Right renal pelvis (tissue), 4 donors: ENCODE data around the gene SPARC. TPM values are rescaled to one million over a fixed set of nuclear protein-coding genes. Genes with fewer than 3 reads are reported as not detected.

Source experiments
- DNase-seq, 4 donors: peaks; one replicate each; pipeline ENCODE4 v3.0.0-alpha.2; 2013; ENCODE audit warnings: low read depth in 4 of 4, low spot score in 3 of 4, missing footprints in 1 of 4
- polyA plus RNA-seq, 4 donors: library from polyadenylated mRNA; unstranded; fragments of 120-200 nt; gene quantifications; one replicate each; pipeline ENCODE4 v1.2.1, GENCODE V29; 2013; ENCODE audit not compliant: insufficient read length in 4 of 4

SPARC gene
- polyA plus RNA-seq, 4 donors = 2,571 to 2,937 (median 2,655) TPM

- DNase-seq = no peak
These were observed 58.4 kb downstream of the SPARC start for GRCh38 chr5:151628112-151628823.

GRCh38 chr5:151627650-151628049, 59.1 kb downstream of the SPARC start:
- no peak for DNase-seq

GRCh38 chr5:151625285-151625684, 61.4 kb downstream of the SPARC start:
- no peak for DNase-seq

GRCh38 chr5:151624476-151624875, 62.2 kb downstream of the SPARC start:
- no peak for DNase-seq

GRCh38 chr5:151622367-151623088, 64.2 kb downstream of the SPARC start:
- DNase-seq = no peak

- DNase-seq = no peak
These were observed 66.3 kb downstream of the SPARC start for GRCh38 chr5:151620461-151620840.

- no peak for DNase-seq
These were observed 66.8 kb downstream of the SPARC start for GRCh38 chr5:151619812-151620460.

GRCh38 chr5:151618907-151619306, 67.8 kb downstream of the SPARC start:
- DNase-seq = no peak

- DNase-seq = no peak
These were observed 68.6 kb downstream of the SPARC start for GRCh38 chr5:151617841-151618710.

- no peak for DNase-seq
These were observed 69.3 kb downstream of the SPARC start for GRCh38 chr5:151617383-151617840.

- DNase-seq = no peak
These were observed 71.3 kb downstream of the SPARC start for GRCh38 chr5:151615431-151615830.

- DNase-seq = no peak
These were observed 72.2 kb downstream of the SPARC start for GRCh38 chr5:151614565-151614964.

- DNase-seq = no peak
These were observed 73.9 kb downstream of the SPARC start for GRCh38 chr5:151612689-151613427.

- DNase-seq = no peak
These were observed 75.5 kb downstream of the SPARC start for GRCh38 chr5:151611127-151611775.

Other genes starting within 250 kb of the SPARC start
- 1 to 10 TPM; 6.8 to 8.9 (median 7.8) TPM for gene SLC36A1, start 239.3 kb downstream of the SPARC start, polyA plus RNA-seq
- gene FAT2, start 95.6 kb downstream of the SPARC start, polyA plus RNA-seq = 10 to 100 TPM in 1 of 4 donors, 1 to 10 TPM in 3; 5.5 to 10.2 (median 6.9) TPM
- 100 to 1,000 TPM; 107 to 133 (median 111) TPM for gene ATOX1, start 71.7 kb upstream of the SPARC start, polyA plus RNA-seq
- gene G3BP1, start 85.0 kb upstream of the SPARC start, polyA plus RNA-seq = 100 to 1,000 TPM; 155 to 190 (median 178) TPM
- under 1 TPM in 1 of 4 donors, not detected in 3; 0.10 TPM for gene GLRA1, start 237.9 kb upstream of the SPARC start, polyA plus RNA-seq